ENCODE measurements around the gene MIEF1.

- TF ChIP-seq CTCF (IDR thresholded peaks at IDR 0.05) (no peak), EZH2 (IDR thresholded peaks at IDR 0.05; ENCODE audit: borderline replicate concordance, insufficient read depth, low read depth, low read length, poor library complexity, severe bottlenecking) (no peak)
Observed at GRCh38 chr22:39534092-39534506, 32.0 kb downstream of the MIEF1 start.

Measured in B cell (primary cell).